ENCODE data around the gene TMEM212. TPM values are rescaled to one million over a fixed set of nuclear protein-coding genes. Genes with fewer than 3 reads are reported as not detected.
A peak's percentile ranks its signal among the peaks of the same experiment; 100 is the strongest.

Gene TMEM212
- total and polyA plus RNA-seq, 9 of the 15 experiments (the other 6 are each of a cell fraction or from before 2014, with no cell fraction given): not detected

GRCh38 chr3:171822431-171823106 lies 20.6 kb upstream of the TMEM212 start:
- Histone ChIP-seq H3K27me3 (ENCODE audit: control insufficient read depth in 2 of 2, insufficient read depth in 2 of 2, low read length in 2 of 2) (no peaks in the 10 kb centered on the region), H3K4me2 (ENCODE audit: insufficient read depth, low read length) (no peak overlapping the region), H3K36me3 (ENCODE audit: control insufficient read depth, insufficient read depth, low read length) (no peaks in the 10 kb centered on the region), H3K4me3 (no peak overlapping the region), H3K9ac (ENCODE audit: insufficient read depth in 1 of 2, low read depth in 2 of 2, low read length in 2 of 2) (no peak overlapping the region), H3K79me2 (ENCODE audit: control insufficient read depth, insufficient read depth, low read length) (no peaks in the 10 kb centered on the region), H3K4me1 (replicated peaks in 1 of 2; ENCODE audit: control insufficient read depth in 2 of 2, insufficient read depth in 2 of 2, low read length in 2 of 2) (no peaks in the 10 kb centered on the region; a peak in 1 of 5 replicates), H2AFZ (ENCODE audit: low read depth, low read length) (no peak overlapping the region), H3K27ac (ENCODE audit: extremely low read depth, low read depth, low read length) (no peak overlapping the region), H3K9me3 (replicated peaks; ENCODE audit: control insufficient read depth, insufficient read depth, low read depth, low read length) (no peaks in the 10 kb centered on the region), H4K20me1 (replicated peaks; ENCODE audit: control insufficient read depth, insufficient read depth, low read length) (no peaks in the 10 kb centered on the region), H3K9me1 (ENCODE audit: control insufficient read depth, insufficient read depth, low read length) (no peaks in the 10 kb centered on the region)
- POLR2A ChIA-PET: interaction anchor here (0.7 to 1.9 kb wide), 4 partner anchors 9 to 274 kb away, joined by 3 to 4 read pairs (median 4); no protein-coding TSS in a partner anchor
- CTCF ChIA-PET (ENCODE audit: low intra/inter-chr PET ratio): no interaction called here
- TF ChIP-seq ZNF436 (CRISPR knock-in tag; IDR thresholded peaks at IDR 0.05) (no peak), MXI1 (IDR thresholded peaks at IDR 0.05; ENCODE audit: low read depth, low read length) (no peak)
- ATAC-seq: no peak
- intact Hi-C loops (cut with micrococcal nuclease): no loop called here
- BruUV-seq (replicated peaks): no TSS peak
- WGBS (ENCODE audit: insufficient coverage, low coverage, missing lambda C conversion rate): 42% methylated on average over 4 of the region's 4 CpGs
- FAIRE-seq: no peak
- in situ Hi-C loops (cut with MboI): no loop called here
- DNase-seq (ENCODE audit: extremely low read depth in 1 of 4, low spot score in 3 of 4): no peak

GRCh38 chr3:171824116-171824515 lies 19.0 kb upstream of the TMEM212 start:
- Histone ChIP-seq H2AFZ (ENCODE audit: low read depth, low read length) (no peak overlapping the region), H3K9me1 (ENCODE audit: control insufficient read depth, insufficient read depth, low read length) (no peaks in the 10 kb centered on the region), H3K4me2 (ENCODE audit: insufficient read depth, low read length) (no peak overlapping the region), H3K4me1 (replicated peaks in 1 of 2; ENCODE audit: control insufficient read depth in 2 of 2, insufficient read depth in 2 of 2, low read length in 2 of 2) (no peaks in the 10 kb centered on the region; a peak in 1 of 5 replicates), H4K20me1 (replicated peaks; ENCODE audit: control insufficient read depth, insufficient read depth, low read length) (no peaks in the 10 kb centered on the region), H3K79me2 (ENCODE audit: control insufficient read depth, insufficient read depth, low read length) (no peaks in the 10 kb centered on the region), H3K9ac (ENCODE audit: insufficient read depth in 1 of 2, low read depth in 2 of 2, low read length in 2 of 2) (no peak overlapping the region), H3K27ac (ENCODE audit: extremely low read depth, low read depth, low read length) (no peak overlapping the region), H3K9me3 (replicated peaks; ENCODE audit: control insufficient read depth, insufficient read depth, low read depth, low read length) (no peaks in the 10 kb centered on the region), H3K27me3 (ENCODE audit: control insufficient read depth in 2 of 2, insufficient read depth in 2 of 2, low read length in 2 of 2) (no peaks in the 10 kb centered on the region), H3K4me3 (no peak overlapping the region), H3K36me3 (ENCODE audit: control insufficient read depth, insufficient read depth, low read length) (no peaks in the 10 kb centered on the region)
- intact Hi-C loops (cut with micrococcal nuclease): no loop called here
- ChIA-PET POLR2A (interaction anchor here (0.9 to 1.1 kb wide), 2 partner anchors 18 to 215 kb away, joined by 3 read pairs; partner anchors contain the start of gene FNDC3B), CTCF (ENCODE audit: low intra/inter-chr PET ratio) (no interaction called here)
- 50% methylated on average over 6 of the region's 6 CpGs for WGBS (ENCODE audit: insufficient coverage, low coverage, missing lambda C conversion rate)
- in situ Hi-C loops (cut with MboI): no loop called here
- TF ChIP-seq ZBTB9 (CRISPR knock-in tag; IDR thresholded peaks at IDR 0.05) (no peak), CCNT2 (IDR thresholded peaks at IDR 0.05; ENCODE audit: borderline replicate concordance, extremely low read depth, insufficient read length, low read depth, low read length) (no peak), SPI1 (IDR thresholded peaks at IDR 0.05; ENCODE audit: borderline replicate concordance, low read depth, low read length) (peak; percentile 22; the same call in 1 of the 2 replicates), POU5F1 (IDR thresholded peaks at IDR 0.05; ENCODE audit: borderline replicate concordance, low read depth, low read length, partially characterized antibody) (no peak), ZNF274 (IDR thresholded peaks at IDR 0.05; ENCODE audit: borderline replicate concordance, low read depth, low read length) (no peak), HNRNPL (IDR thresholded peaks at IDR 0.05; ENCODE audit: low read depth, low read length) (no peak)
- BruUV-seq (replicated peaks): no TSS peak
- FAIRE-seq (no peak), ATAC-seq (no peak), DNase-seq (ENCODE audit: extremely low read depth in 1 of 4, low spot score in 3 of 4) (no peak)
